ENCODE data around the gene TSNAXIP1. TPM values are rescaled to one million over a fixed set of nuclear protein-coding genes. Genes with fewer than 3 reads are reported as not detected.

The TSNAXIP1 gene
- total and polyA plus RNA-seq, 8 donors, result 0.25 to 11.1 (median 1.0) TPM

- Histone ChIP-seq H3K4me1 (peaks cover 8 to 12% (median 11%) of the 10 kb centered on the region in 3 donors), H3K27me3 (no peaks in the 10 kb centered on the region), H3K4me3 (no peak overlapping the region), H3K36me3 (no peaks in the 10 kb centered on the region), H3K9me3 (no peaks in the 10 kb centered on the region), H3K27ac (no peak overlapping the region)
- TF ChIP-seq CTCF (IDR thresholded peaks at IDR 0.05), result no peak
- ATAC-seq (no peak), DNase-seq (no peak), FAIRE-seq (no peak)
- intact Hi-C loops (cut with DNase I), result no loop called here
- 94 to 97% methylated on average over 3 of the region's 3 CpGs for WGBS, 2 donors
Observed at GRCh38 chr16:67803894-67804293, 2.8 kb upstream of the TSNAXIP1 start.

GRCh38 chr16:67804853-67805542, 1.7 kb upstream of the TSNAXIP1 start:
- Histone ChIP-seq H3K4me1 (peaks cover 8 to 12% (median 11%) of the 10 kb centered on the region in 3 donors), H3K27me3 (no peaks in the 10 kb centered on the region), H3K9me3 (no peaks in the 10 kb centered on the region), H3K4me3 (peak overlapping the region in 3 of 4 donors; percentile 93 to 99 (median 98)), H3K36me3 (no peaks in the 10 kb centered on the region), H3K27ac (no peak overlapping the region)
- DNase-seq (no peak), FAIRE-seq (no peak), ATAC-seq (no peak)
- intact Hi-C loops (cut with DNase I), result no loop called here
- no peak for TF ChIP-seq CTCF (IDR thresholded peaks at IDR 0.05)
- WGBS, 2 donors, result 38 to 55% methylated on average over 4 of the region's 4 CpGs

GRCh38 chr16:67805718-67806427, 816 bp upstream of the TSNAXIP1 start:
- Histone ChIP-seq H3K27me3 (no peaks in the 10 kb centered on the region), H3K4me3 (peak overlapping the region; percentile 93 to 99 (median 97)), H3K27ac (peak overlapping the region; percentile 77 to 83 (median 80)), H3K4me1 (peaks cover 8 to 12% (median 11%) of the 10 kb centered on the region in 3 donors), H3K36me3 (no peaks in the 10 kb centered on the region), H3K9me3 (no peaks in the 10 kb centered on the region)
- FAIRE-seq (no peak), DNase-seq (peak in 5 of 6 donors; percentile 42 to 82 (median 60)), ATAC-seq (peak; percentile 13 to 19 (median 14))
- WGBS, 2 donors, result 0% methylated on average over 24 to 26 of the region's 26 CpGs
- intact Hi-C loops (cut with DNase I), result no loop called here
- no peak for TF ChIP-seq CTCF (IDR thresholded peaks at IDR 0.05)

GRCh38 chr16:67807148-67807682, 526 bp downstream of the TSNAXIP1 start:
- intact Hi-C loops (cut with DNase I), result no loop called here

More at GRCh38 chr16:67807148-67807682, 526 bp downstream of the TSNAXIP1 start:
- H3K9me3 ChIP-seq, result no peaks in the 10 kb centered on the region
- peak in 2 of 4 donors; percentile 14 to 19 for ATAC-seq
- H3K27me3 ChIP-seq, result no peaks in the 10 kb centered on the region
- 19 to 21% methylated on average over 24 of the region's 24 CpGs for WGBS, 2 donors
- H3K36me3 ChIP-seq, result no peaks in the 10 kb centered on the region
- no peak for TF ChIP-seq CTCF (IDR thresholded peaks at IDR 0.05)
- no peak for DNase-seq
- H3K4me3 ChIP-seq, result peak overlapping the region; percentile 93 to 99 (median 97)
- H3K4me1 ChIP-seq, result peaks cover 8 to 12% (median 11%) of the 10 kb centered on the region in 3 donors
- FAIRE-seq, result no peak
- peak overlapping the region; percentile 1 to 82 (median 50) for H3K27ac ChIP-seq
